SU-DHL-6 (cell line): ENCODE measurements around the gene TMEM232.

Experiments
- CTCF ChIP-seq: fragments of 200-600 bp; sonication (generic); IDR thresholded peaks from one replicate; pipeline ENCODE4 v1.5.1; 2017; ENCODE audit warnings: antibody characterized with exemption, mild to moderate bottlenecking, low read length, moderate library complexity; ENCODE audit not compliant: insufficient read depth, poor library complexity, severe bottlenecking
- EZH2phosphoT487 ChIP-seq: fragments of 200-600 bp; sonication (generic), shearing (Covaris generic); conservative IDR thresholded peaks from 2 replicates; pipeline ENCODE4 v1.6.1; 2018; ENCODE audit warnings: mild to moderate bottlenecking, antibody characterized with exemption, low read length, moderate library complexity, mixed read lengths

- no peak for TF ChIP-seq CTCF
- TF ChIP-seq EZH2phosphoT487 = no peak
Measured at GRCh38 chr5:110653231-110653970, 73.1 kb downstream of the TMEM232 start.
